ENCODE results near the gene ZNF423. TPM values are rescaled to one million over a fixed set of nuclear protein-coding genes. Genes with fewer than 3 reads are reported as not detected.

Gene ZNF423
- total and polyA plus RNA-seq, 2 experiments from 2014 or later: 14.9 to 41.8 TPM

DNA sequence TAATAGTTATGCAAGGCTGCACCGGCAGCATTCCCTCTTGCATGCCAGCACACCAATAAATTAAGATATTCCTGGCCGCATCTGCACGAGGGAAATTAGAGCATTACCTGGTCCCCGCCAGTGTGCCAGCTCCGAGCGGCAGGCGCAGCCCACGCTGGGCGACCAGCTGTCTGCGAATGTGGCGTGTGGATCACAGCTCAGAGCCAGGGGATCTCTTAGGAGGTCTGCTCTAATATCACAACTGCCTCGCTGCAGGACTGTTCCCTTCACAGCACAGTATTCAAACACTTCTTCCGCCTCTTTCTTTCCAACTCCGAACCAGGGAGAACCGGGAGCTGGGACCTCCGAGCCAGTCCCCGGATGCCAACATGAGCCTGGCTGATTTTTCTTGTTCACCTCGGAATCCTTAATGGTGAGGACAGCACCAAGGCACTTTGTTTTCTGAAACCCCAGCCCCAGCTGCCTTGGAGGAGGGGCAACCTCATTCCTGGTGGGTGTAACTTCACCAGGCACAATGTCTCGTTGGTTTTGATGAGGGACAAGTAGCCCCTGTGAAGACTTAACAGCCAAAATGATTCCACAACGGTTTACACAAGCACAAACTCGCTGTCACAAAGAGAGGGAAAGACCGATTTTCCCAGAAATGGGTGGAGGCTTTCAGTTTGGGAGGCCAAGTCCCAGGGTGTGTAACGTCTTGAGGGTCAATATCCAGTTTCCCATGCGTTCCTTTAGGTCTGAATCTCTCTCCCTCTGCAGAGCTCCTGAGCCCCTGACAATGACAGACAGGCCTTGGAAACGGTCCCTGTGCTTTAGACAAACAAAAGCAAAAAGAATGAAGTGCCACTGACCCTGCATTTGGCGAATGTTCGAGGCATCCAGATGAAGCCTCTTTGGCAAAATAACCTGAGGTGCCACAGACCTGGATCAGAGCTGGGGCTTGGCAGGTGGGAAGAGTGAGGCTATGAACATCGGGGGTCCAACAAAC, 269.2 kb downstream of the ZNF423 start:
- no peaks in the 10 kb centered on the region for H4K20me1 ChIP-seq (replicated peaks; ENCODE audit: insufficient read depth)
- H3K4me3 ChIP-seq: no peak overlapping the region
- H3K27me3 ChIP-seq (ENCODE audit: insufficient read depth): no peaks in the 10 kb centered on the region
- Mint-ChIP-seq H3K9me3 (peaks cover 3% of the 10 kb centered on the region; the same call in 2 of the 3 replicates), H3K27ac (peak overlapping the region; percentile 3; the same call in 1 of the 2 replicates), H3K4me3 (no peak overlapping the region), H3K36me3 (ENCODE audit: low read depth) (no peaks in the 10 kb centered on the region), H3K4me1 (peaks cover 49% of the 10 kb centered on the region), H3K27me3 (ENCODE audit: insufficient read depth, low read depth, poor library complexity) (peaks cover 7% of the 10 kb centered on the region)
- no peaks in the 10 kb centered on the region for H3K79me2 ChIP-seq (replicated peaks; ENCODE audit: insufficient read depth)
- no peaks in the 10 kb centered on the region for H3K36me3 ChIP-seq (ENCODE audit: insufficient read depth)
- H3K27ac ChIP-seq (ENCODE audit: low read depth): no peak overlapping the region
- no peaks in the 10 kb centered on the region; the same call in 1 of the 2 replicates for H3K9me2 ChIP-seq (ENCODE audit: insufficient read depth)
- H3K4me2 ChIP-seq: no peak overlapping the region
- peaks cover 6% of the 10 kb centered on the region; the same call in 1 of the 2 replicates for H3K4me1 ChIP-seq (ENCODE audit: insufficient read depth)
- no peak overlapping the region for H2AFZ ChIP-seq
- no peak for TF ChIP-seq CTCF (conservative IDR thresholded peaks at IDR 0.05; ENCODE audit: low read depth in 2 of 2)
- TF ChIP-seq EZH2phosphoT487 (IDR thresholded peaks at IDR 0.05; ENCODE audit: unreplicated experiment): no peak
- TF ChIP-seq ZNF114 (CRISPR knock-in tag; IDR thresholded peaks at IDR 0.05): no peak
- TF ChIP-seq POLR2AphosphoS5 (IDR thresholded peaks at IDR 0.05; ENCODE audit: low read depth): no peak
- no peak for TF ChIP-seq CREB1 (CRISPR knock-in tag; IDR thresholded peaks at IDR 0.05; ENCODE audit: low read depth)
- TF ChIP-seq STAT1 (IDR thresholded peaks at IDR 0.05; ENCODE audit: unreplicated experiment): no peak
- TF ChIP-seq, protein P1, sequence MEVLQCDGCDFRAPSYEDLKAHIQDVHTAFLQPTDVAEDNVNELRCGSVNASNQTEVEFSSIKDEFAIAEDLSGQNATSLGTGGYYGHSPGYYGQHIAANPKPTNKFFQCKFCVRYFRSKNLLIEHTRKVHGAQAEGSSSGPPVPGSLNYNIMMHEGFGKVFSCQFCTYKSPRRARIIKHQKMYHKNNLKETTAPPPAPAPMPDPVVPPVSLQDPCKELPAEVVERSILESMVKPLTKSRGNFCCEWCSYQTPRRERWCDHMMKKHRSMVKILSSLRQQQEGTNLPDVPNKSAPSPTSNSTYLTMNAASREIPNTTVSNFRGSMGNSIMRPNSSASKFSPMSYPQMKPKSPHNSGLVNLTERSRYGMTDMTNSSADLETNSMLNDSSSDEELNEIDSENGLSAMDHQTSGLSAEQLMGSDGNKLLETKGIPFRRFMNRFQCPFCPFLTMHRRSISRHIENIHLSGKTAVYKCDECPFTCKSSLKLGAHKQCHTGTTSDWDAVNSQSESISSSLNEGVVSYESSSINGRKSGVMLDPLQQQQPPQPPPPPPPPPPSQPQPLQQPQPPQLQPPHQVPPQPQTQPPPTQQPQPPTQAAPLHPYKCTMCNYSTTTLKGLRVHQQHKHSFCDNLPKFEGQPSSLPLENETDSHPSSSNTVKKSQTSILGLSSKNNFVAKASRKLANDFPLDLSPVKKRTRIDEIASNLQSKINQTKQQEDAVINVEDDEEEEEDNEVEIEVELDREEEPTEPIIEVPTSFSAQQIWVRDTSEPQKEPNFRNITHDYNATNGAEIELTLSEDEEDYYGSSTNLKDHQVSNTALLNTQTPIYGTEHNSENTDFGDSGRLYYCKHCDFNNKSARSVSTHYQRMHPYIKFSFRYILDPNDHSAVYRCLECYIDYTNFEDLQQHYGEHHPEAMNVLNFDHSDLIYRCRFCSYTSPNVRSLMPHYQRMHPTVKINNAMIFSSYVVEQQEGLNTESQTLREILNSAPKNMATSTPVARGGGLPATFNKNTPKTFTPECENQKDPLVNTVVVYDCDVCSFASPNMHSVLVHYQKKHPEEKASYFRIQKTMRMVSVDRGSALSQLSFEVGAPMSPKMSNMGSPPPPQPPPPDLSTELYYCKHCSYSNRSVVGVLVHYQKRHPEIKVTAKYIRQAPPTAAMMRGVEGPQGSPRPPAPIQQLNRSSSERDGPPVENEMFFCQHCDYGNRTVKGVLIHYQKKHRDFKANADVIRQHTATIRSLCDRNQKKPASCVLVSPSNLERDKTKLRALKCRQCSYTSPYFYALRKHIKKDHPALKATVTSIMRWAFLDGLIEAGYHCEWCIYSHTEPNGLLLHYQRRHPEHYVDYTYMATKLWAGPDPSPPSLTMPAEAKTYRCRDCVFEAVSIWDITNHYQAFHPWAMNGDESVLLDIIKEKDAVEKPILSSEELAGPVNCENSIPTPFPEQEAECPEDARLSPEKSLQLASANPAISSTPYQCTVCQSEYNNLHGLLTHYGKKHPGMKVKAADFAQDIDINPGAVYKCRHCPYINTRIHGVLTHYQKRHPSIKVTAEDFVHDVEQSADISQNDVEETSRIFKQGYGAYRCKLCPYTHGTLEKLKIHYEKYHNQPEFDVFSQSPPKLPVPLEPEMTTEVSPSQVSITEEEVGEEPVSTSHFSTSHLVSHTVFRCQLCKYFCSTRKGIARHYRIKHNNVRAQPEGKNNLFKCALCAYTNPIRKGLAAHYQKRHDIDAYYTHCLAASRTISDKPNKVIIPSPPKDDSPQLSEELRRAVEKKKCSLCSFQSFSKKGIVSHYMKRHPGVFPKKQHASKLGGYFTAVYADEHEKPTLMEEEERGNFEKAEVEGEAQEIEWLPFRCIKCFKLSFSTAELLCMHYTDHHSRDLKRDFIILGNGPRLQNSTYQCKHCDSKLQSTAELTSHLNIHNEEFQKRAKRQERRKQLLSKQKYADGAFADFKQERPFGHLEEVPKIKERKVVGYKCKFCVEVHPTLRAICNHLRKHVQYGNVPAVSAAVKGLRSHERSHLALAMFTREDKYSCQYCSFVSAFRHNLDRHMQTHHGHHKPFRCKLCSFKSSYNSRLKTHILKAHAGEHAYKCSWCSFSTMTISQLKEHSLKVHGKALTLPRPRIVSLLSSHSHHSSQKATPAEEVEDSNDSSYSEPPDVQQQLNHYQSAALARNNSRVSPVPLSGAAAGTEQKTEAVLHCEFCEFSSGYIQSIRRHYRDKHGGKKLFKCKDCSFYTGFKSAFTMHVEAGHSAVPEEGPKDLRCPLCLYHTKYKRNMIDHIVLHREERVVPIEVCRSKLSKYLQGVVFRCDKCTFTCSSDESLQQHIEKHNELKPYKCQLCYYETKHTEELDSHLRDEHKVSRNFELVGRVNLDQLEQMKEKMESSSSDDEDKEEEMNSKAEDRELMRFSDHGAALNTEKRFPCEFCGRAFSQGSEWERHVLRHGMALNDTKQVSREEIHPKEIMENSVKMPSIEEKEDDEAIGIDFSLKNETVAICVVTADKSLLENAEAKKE (CRISPR knock-in tag; IDR thresholded peaks at IDR 0.05): no peak
- ATAC-seq (0 out of 3 replicates have a peak, but pooled peaks have one; percentile 14), DNase-seq (ENCODE audit: low spot score) (no peak)
- no peaks in the 10 kb centered on the region for H3F3A ChIP-seq (replicated peaks; ENCODE audit: low read depth)
